HepG2 (cell line): ENCODE results near the gene PSMD6. TPM values are rescaled to one million over a fixed set of nuclear protein-coding genes. Genes with fewer than 3 reads are reported as not detected.

ENCODE experiments used
- ATAC-seq: fragments of 200-7000 bp; cut with Tn5 transposase; 3 replicates; pipeline ENCODE4 v1.9.1; 2020; ENCODE audit warnings: mild to moderate bottlenecking, moderate library complexity
- BruUV-seq: library from RNA; stranded (reverse); fragments of 400-500 nt; replicated peaks from 2 replicates; lab custom pipeline; 2021; lab: Mats Ljungman, UMichigan
- CTCF ChIA-PET: fragments of 300-600 bp; formaldehyde crosslinking; extraction: SDS; loops from one replicate; lab custom pipeline; 2021; ENCODE audit warnings: low total read pairs, inconsistent platforms, low intra/inter-chr PET ratio; lab: Yijun Ruan, JAX
- POLR2A ChIA-PET: fragments of 350-600 bp; sonication (Branson Sonifier 250); formaldehyde crosslinking; loops from one replicate; lab custom pipeline; 2020; ENCODE audit warnings: antibody characterized with exemption, inconsistent platforms; lab: Yijun Ruan, JAX
- DNase-seq: peaks from one replicate; pipeline ENCODE4 v3.0.0-alpha.2; 2015; ENCODE audit warnings: low spot score
- FAIRE-seq: peaks from 3 replicates; lab custom pipeline; 2011; peaks lifted over from hg19 to GRCh38; lab: Jason Lieb, UNC
- H2AFZ ChIP-seq: one replicate; pipeline ENCODE4 v1.6.1; 2011; ENCODE audit warnings: low read length, inconsistent platforms
- H3K27ac ChIP-seq: fragments of 300-600 bp; 3 replicates; pipeline ENCODE4 v1.8.0; 2011; ENCODE audit warnings: mixed run types, mild to moderate bottlenecking, mixed read lengths, low read length, inconsistent platforms; ENCODE audit not compliant: insufficient read depth; ENCODE audit errors: extremely low read length
- H3K27me3 ChIP-seq, 2 experiments: fragments of 200-600 bp in 1 of 2; 2 replicates in 1 of 2; 3 replicates in 1 of 2; pipeline versions ENCODE4 v1.6.0 to v1.8.0; 2011; ENCODE audit warnings: low read length in 2 of 2, mild to moderate bottlenecking in 2 of 2, moderate library complexity in 2 of 2, inconsistent platforms in 1 of 2; ENCODE audit not compliant: insufficient read depth in 2 of 2, control insufficient read depth in 1 of 2
- H3K36me3 ChIP-seq, 2 experiments: fragments of 200-600 bp in 1 of 2; replicated peaks in 1 of 2; 2 replicates in 1 of 2; 3 replicates in 1 of 2; pipeline versions ENCODE4 v1.5.1 to v1.8.0; 2011; ENCODE audit warnings: low read length in 2 of 2, inconsistent platforms in 1 of 2; ENCODE audit not compliant: insufficient read depth in 2 of 2, control insufficient read depth in 1 of 2
- H3K4me1 ChIP-seq: 2 replicates; pipeline ENCODE4 v1.5.1; 2012; ENCODE audit warnings: low read length, inconsistent platforms; ENCODE audit not compliant: insufficient read depth
- H3K4me2 ChIP-seq: 2 replicates; pipeline ENCODE4 v1.6.0; 2011; ENCODE audit warnings: low read depth, low read length, inconsistent platforms
- H3K4me3 ChIP-seq, 3 experiments: fragments of 200-600 bp in 1 of 3; sonication (generic), shearing (Covaris generic) in 1 of 3; replicated peaks in 1 of 3; 2 replicates each; pipeline ENCODE4 v1.5.1; 2011 to 2016; ENCODE audit warnings: low read length in 3 of 3, inconsistent platforms in 2 of 3, low read depth in 2 of 3, mild to moderate bottlenecking in 2 of 3, control low read depth in 1 of 3, mixed read lengths in 1 of 3; ENCODE audit not compliant: insufficient read depth in 1 of 3
- H3K79me2 ChIP-seq: one replicate; pipeline ENCODE4 v1.6.1; 2011; ENCODE audit warnings: low read length, inconsistent platforms; ENCODE audit not compliant: insufficient read depth
- H3K9ac ChIP-seq: 2 replicates; pipeline ENCODE4 v1.6.0; 2011; ENCODE audit warnings: mild to moderate bottlenecking, low read depth, low read length, inconsistent platforms; ENCODE audit not compliant: insufficient read depth
- H3K9me3 ChIP-seq: 2 replicates; pipeline ENCODE4 v1.5.1; 2012; ENCODE audit warnings: mild to moderate bottlenecking, low read length
- H4K20me1 ChIP-seq: 2 replicates; pipeline ENCODE4 v1.6.0; 2011; ENCODE audit warnings: inconsistent platforms, mild to moderate bottlenecking, low read length, moderate library complexity; ENCODE audit not compliant: insufficient read depth
- ETV6 ChIP-seq: sonication (generic); formaldehyde crosslinking; conservative IDR thresholded peaks from 2 replicates; pipeline ENCODE4 v1.4.0; 2020; ENCODE audit warnings: missing genetic modification reagents
- FOXP1 ChIP-seq, 2 experiments: fragments of 450-650 bp in 1 of 2; IDR thresholded peaks; 2 replicates each; pipeline ENCODE4 v1.6.1; 2017 to 2018; ENCODE audit warnings: antibody characterized with exemption in 1 of 2
- GATAD2A ChIP-seq: IDR thresholded peaks from 2 replicates; pipeline ENCODE4 v1.6.1; 2016
- HNRNPUL1 ChIP-seq: fragments of 200-400 bp; formaldehyde crosslinking; IDR thresholded peaks from 2 replicates; pipeline ENCODE4 v1.6.1; 2017; ENCODE audit warnings: low read depth, mild to moderate bottlenecking, low read length, moderate library complexity
- MEIS2 ChIP-seq: sonication (generic); formaldehyde crosslinking; IDR thresholded peaks from 2 replicates; pipeline ENCODE4 v1.9.0; 2021; ENCODE audit warnings: mild to moderate bottlenecking, missing genetic modification reagents
- PRPF4 ChIP-seq: fragments of 200-400 bp; formaldehyde crosslinking; IDR thresholded peaks from 2 replicates; pipeline ENCODE4 v1.6.1; 2016; ENCODE audit warnings: low read length, low read depth; ENCODE audit not compliant: poor library complexity, severe bottlenecking
- RFXANK ChIP-seq: IDR thresholded peaks from 2 replicates; pipeline ENCODE4 v1.6.1; 2016
- SNAPC2 ChIP-seq: sonication (generic); formaldehyde crosslinking; IDR thresholded peaks from 2 replicates; pipeline ENCODE4 v1.8.1; 2022; ENCODE audit warnings: mild to moderate bottlenecking, missing genetic modification reagents
- U2AF2 ChIP-seq: fragments of 200-400 bp; formaldehyde crosslinking; IDR thresholded peaks from 2 replicates; pipeline ENCODE4 v1.6.1; 2017; ENCODE audit warnings: low read depth, mild to moderate bottlenecking, low read length
- ZFY ChIP-seq: sonication (generic); formaldehyde crosslinking; IDR thresholded peaks from 2 replicates; pipeline ENCODE4 v1.4.0; 2020; ENCODE audit warnings: missing genetic modification reagents
- ZNF558 ChIP-seq: sonication (generic); formaldehyde crosslinking; IDR thresholded peaks from 2 replicates; pipeline ENCODE4 v1.9.0; 2022; ENCODE audit warnings: mild to moderate bottlenecking, missing genetic modification reagents, borderline replicate concordance
- ZNF772 ChIP-seq: sonication (generic); formaldehyde crosslinking; IDR thresholded peaks from 2 replicates; pipeline ENCODE4 v1.5.0; 2020; ENCODE audit warnings: mild to moderate bottlenecking, missing genetic modification reagents
- WGBS: methylation state at CpG from one replicate; pipeline ENCODE4 v1.1.6; 2017; ENCODE audit warnings: low lambda C conversion rate; 5-methylcytosine and 5-hydroxymethylcytosine counted together
- in situ Hi-C: cut with HindIII; loops from 2 replicates; pipeline ENCODE4 v1.10.0; 2017; ENCODE audit warnings: low pct_unique_long_range_greater_than_20kb; ENCODE audit not compliant: extremely low pct_ligation_motif_present
- intact Hi-C: fragments of 100-400 bp; cut with micrococcal nuclease; formaldehyde crosslinking; loops from one replicate; pipeline ENCODE4 v1.10.0; 2022; ENCODE audit not compliant: unreplicated experiment
- polyA plus RNA-seq, 8 experiments: library from polyadenylated mRNA; depleted of rRNA in 3 of 8; stranded (reverse) in 7 of 8; unstranded in 1 of 8; fragments of >200 nt; fragmentation: Illumina TruSeq in 4 of 8; extraction: Trizol in 4 of 8; gene quantifications; 2 replicates each; pipeline versions ENCODE4 v1.2.1 to v1.2.3, GENCODE V29; 2011 to 2016; ENCODE audit warnings: low read depth in 4 of 8, missing spikeins in 1 of 8, mixed read lengths in 1 of 8; ENCODE audit not compliant: insufficient read depth in 1 of 8
- total RNA-seq, 5 experiments: library from RNA; depleted of rRNA; stranded (reverse); fragments of >200 nt; fragmentation: Illumina TruSeq; extraction: Trizol; gene quantifications; 2 replicates each; pipeline ENCODE4 v1.2.3, GENCODE V29; 2016; ENCODE audit warnings: low read depth in 1 of 5
- TF ChIP-seq, protein P1 (sequence below): sonication (generic); formaldehyde crosslinking; IDR thresholded peaks from 2 replicates; pipeline ENCODE4 v1.4.0; 2020; ENCODE audit warnings: mild to moderate bottlenecking, low read depth, missing genetic modification reagents
- TF ChIP-seq, protein P2 (sequence below): sonication (generic); formaldehyde crosslinking; IDR thresholded peaks from 2 replicates; pipeline ENCODE4 v1.4.0; 2020; ENCODE audit warnings: missing genetic modification reagents, mild to moderate bottlenecking, borderline replicate concordance

PSMD6 gene
- total and polyA plus RNA-seq, 2 of the 13 experiments (the other 11 are each of a cell fraction or from before 2014, with no cell fraction given), result 36.8 to 117 TPM

DNA sequence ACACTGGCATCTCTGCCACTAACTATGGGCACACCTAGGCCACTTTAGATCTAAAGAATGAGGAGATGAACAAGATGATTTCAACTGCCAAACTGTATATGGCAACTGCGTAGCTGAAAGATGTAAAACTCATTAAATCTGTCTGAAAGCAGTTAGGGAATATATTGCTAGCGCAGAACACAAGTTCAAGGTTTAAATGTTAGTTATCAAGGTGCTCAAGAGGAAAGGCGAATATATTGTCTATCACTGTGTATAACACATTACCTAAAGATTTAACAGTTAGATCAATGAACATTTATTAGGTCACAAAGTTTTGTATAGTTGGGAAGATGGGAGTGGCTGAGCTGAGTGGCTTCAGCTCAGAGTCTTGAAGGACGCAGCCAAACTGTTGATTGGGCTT, 33.9 kb upstream of the PSMD6 start:
- H3K9ac ChIP-seq, result no peak overlapping the region
- POLR2A ChIA-PET, result no interaction called here
- no peak for FAIRE-seq

DNA sequence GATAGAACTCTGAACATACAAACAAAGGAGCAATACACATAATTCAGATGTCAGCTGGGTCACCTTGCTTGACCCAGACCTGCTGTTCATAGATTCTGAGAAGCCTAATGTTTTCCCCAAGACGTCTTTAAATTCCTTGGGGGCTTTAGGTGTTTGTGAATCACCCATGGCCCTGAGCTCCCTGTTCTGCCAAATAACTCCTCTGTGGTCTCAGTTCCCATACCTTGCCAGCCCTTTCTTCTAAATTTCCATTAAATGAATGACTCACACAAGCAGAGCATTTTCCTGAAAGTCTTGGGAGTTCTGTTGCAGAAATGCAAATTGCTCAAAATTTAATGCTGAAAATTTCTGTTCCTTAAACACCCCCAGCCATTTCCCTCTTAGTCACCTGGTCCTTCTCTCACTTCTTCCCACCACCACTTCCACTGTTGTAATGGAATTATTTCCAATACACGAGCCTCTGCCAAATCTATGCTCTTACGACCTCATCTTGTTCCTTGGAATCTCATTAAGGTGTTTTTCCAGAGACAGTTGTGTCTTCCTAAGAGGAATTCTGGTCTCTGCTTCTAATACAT, 33.4 kb upstream of the PSMD6 start:
- H2AFZ ChIP-seq, result no peak overlapping the region
- FAIRE-seq (no peak), ATAC-seq (no peak), DNase-seq (no peak)
- in situ Hi-C loops (no loop called here), intact Hi-C loops (no loop called here)
- no peaks in the 10 kb centered on the region for H3K36me3 ChIP-seq
- BruUV-seq, result no TSS peak
- no peak overlapping the region for H3K4me2 ChIP-seq
- H4K20me1 ChIP-seq, result no peaks in the 10 kb centered on the region
- no peaks in the 10 kb centered on the region for H3K4me1 ChIP-seq
- no peak overlapping the region for H3K27ac ChIP-seq
- WGBS, result 0% methylated on average over 3 of the region's 3 CpGs
- CTCF ChIA-PET, result no interaction called here
- no peaks in the 10 kb centered on the region for H3K79me2 ChIP-seq
- peaks cover 0 to 3% of the 10 kb centered on the region in 2 experiments; a peak in 2 of 5 replicates for H3K27me3 ChIP-seq
- no peak overlapping the region for H3K9ac ChIP-seq
- H3K9me3 ChIP-seq, result no peaks in the 10 kb centered on the region
- H3K4me3 ChIP-seq, result no peak overlapping the region
- POLR2A ChIA-PET, result no interaction called here
- TF ChIP-seq U2AF2, result no peak
- TF ChIP-seq GATAD2A (CRISPR knock-in tag), result no peak
- TF ChIP-seq SNAPC2 (CRISPR knock-in tag), result no peak
- TF ChIP-seq PRPF4, result no peak
- TF ChIP-seq ETV6, result no peak
- TF ChIP-seq, protein P1, sequence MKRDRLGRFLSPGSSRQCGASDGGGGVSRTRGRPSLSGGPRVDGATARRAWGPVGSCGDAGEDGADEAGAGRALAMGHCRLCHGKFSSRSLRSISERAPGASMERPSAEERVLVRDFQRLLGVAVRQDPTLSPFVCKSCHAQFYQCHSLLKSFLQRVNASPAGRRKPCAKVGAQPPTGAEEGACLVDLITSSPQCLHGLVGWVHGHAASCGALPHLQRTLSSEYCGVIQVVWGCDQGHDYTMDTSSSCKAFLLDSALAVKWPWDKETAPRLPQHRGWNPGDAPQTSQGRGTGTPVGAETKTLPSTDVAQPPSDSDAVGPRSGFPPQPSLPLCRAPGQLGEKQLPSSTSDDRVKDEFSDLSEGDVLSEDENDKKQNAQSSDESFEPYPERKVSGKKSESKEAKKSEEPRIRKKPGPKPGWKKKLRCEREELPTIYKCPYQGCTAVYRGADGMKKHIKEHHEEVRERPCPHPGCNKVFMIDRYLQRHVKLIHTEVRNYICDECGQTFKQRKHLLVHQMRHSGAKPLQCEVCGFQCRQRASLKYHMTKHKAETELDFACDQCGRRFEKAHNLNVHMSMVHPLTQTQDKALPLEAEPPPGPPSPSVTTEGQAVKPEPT, result no peak
- TF ChIP-seq RFXANK, result no peak
- TF ChIP-seq FOXP1 (IDR thresholded peaks at IDR 0.05), result no peak
- TF ChIP-seq FOXP1 (CRISPR knock-in tag; IDR thresholded peaks at IDR 0.05), result no peak
- no peak for TF ChIP-seq ZNF558 (CRISPR knock-in tag)
- TF ChIP-seq ZFY, result no peak
- no peak for TF ChIP-seq MEIS2 (CRISPR knock-in tag)

More for the DNA sequence above, 33.9 kb upstream of the PSMD6 start:
- no peak overlapping the region for H3K27ac ChIP-seq
- DNase-seq (no peak), ATAC-seq (no peak)
- no peak overlapping the region for H2AFZ ChIP-seq
- BruUV-seq, result no TSS peak
- H3K79me2 ChIP-seq, result no peaks in the 10 kb centered on the region
- H3K4me1 ChIP-seq, result no peaks in the 10 kb centered on the region
- no peak for TF ChIP-seq ZNF772 (CRISPR knock-in tag)
- TF ChIP-seq, protein P2, sequence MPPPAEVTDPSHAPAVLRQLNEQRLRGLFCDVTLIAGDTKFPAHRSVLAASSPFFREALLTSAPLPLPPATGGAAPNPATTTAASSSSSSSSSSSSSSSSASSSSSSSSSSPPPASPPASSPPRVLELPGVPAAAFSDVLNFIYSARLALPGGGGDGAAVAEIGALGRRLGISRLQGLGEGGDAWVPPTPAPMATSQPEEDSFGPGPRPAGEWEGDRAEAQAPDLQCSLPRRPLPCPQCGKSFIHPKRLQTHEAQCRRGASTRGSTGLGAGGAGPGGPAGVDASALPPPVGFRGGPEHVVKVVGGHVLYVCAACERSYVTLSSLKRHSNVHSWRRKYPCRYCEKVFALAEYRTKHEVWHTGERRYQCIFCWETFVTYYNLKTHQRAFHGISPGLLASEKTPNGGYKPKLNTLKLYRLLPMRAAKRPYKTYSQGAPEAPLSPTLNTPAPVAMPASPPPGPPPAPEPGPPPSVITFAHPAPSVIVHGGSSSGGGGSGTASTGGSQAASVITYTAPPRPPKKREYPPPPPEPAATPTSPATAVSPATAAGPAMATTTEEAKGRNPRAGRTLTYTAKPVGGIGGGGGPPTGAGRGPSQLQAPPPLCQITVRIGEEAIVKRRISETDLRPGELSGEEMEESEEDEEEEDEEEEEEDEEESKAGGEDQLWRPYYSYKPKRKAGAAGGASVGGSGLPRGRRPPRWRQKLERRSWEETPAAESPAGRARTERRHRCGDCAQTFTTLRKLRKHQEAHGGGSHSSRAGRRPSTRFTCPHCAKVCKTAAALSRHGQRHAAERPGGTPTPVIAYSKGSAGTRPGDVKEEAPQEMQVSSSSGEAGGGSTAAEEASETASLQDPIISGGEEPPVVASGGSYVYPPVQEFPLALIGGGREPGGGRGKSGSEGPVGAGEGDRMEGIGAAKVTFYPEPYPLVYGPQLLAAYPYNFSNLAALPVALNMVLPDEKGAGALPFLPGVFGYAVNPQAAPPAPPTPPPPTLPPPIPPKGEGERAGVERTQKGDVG (CRISPR knock-in tag), result no peak
- no peak for TF ChIP-seq HNRNPUL1
- no peak overlapping the region for H3K4me2 ChIP-seq
- in situ Hi-C loops (no loop called here), intact Hi-C loops (no loop called here)
- H3K4me3 ChIP-seq, result no peak overlapping the region
- peaks cover 0 to 3% of the 10 kb centered on the region in 2 experiments; a peak in 2 of 5 replicates for H3K27me3 ChIP-seq
- H4K20me1 ChIP-seq, result no peaks in the 10 kb centered on the region
- H3K9me3 ChIP-seq, result no peaks in the 10 kb centered on the region
- no peaks in the 10 kb centered on the region for H3K36me3 ChIP-seq
- WGBS, result 40% methylated on average over 4 of the region's 4 CpGs
- CTCF ChIA-PET, result no interaction called here
